HG03159 (cell line): Measurements from ENCODE around the gene ARAP1.
A peak's percentile ranks its signal among the peaks of the same experiment; 100 is the strongest.

Experiments used
- ATAC-seq: cut with Tn5 transposase; IDR thresholded peaks from one replicate; pipeline ENCODE4 v1.9.1; 2021; ENCODE audit warnings: mild to moderate bottlenecking, moderate library complexity; ENCODE audit not compliant: unreplicated experiment

Gene ARAP1

DNA sequence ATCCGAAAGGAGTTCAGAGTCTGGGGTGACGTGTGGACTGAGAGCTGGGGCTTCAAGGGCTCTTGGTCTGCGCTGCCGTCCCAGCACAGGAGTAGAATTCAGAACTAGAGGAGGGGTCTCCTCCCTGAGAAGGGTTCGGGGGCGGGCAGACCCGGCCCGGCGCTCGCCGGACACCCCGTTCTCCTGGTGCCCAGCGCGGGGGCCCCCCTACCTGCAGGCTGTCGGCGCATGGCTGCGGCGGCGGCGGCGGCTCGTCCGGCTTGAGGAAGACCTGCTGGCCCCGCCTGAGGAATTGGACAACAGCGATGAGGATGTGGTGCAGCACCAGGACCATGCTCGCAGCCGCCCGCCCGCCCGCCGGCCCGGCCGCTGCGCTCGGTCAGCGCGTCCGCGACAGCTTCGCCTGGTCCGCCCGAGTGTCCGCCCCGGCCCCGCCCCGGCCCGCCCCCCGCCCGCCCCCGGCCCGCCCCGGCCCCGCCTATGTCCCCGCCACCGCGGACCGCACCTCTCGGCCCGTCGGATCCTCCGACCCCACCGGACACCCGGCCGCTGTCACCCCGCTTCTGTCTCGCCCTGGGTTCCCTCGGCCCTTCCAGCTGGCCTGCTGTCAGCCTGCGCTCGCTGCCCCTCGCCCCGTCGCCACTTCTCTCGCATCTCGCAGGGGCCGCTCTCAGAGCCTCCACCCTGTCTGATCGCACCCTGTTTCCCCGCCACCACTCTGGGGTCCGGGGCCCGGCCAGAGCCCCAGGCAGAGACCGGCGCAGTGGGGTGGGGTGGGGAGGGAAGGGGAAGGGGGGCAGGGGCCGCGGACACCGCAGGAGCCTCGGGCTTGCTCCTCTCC, 109.9 kb downstream of the ARAP1 start:
- ATAC-seq: peak; percentile 8

GRCh38 chr11:72641522-72642042, 110.6 kb downstream of the ARAP1 start:
- no peak for ATAC-seq

- no peak for ATAC-seq
These were observed 112.5 kb downstream of the ARAP1 start for GRCh38 chr11:72639502-72640375.

GRCh38 chr11:72637926-72638325, 114.3 kb downstream of the ARAP1 start:
- no peak for ATAC-seq

- no peak for ATAC-seq
These were observed 115.0 kb downstream of the ARAP1 start for GRCh38 chr11:72637198-72637597.

DNA sequence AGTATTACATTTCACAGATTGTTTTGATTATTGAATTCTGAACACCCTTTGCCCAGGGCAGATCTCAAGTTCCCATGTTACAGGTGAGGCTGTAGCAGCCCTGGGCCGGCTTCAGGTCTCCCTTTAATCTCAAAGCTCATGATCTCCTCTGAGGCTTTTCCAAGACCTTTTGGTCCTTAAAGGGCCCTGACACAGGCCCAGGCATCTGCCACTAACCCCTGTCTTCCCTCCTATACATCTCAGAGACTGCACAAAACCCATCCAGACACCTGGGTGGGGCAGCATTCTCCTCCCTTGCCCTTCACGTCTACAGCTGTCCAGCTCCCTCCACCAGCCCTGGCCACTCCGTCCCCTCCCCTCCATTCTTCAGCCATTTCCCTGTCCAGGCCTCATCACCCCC, 115.8 kb downstream of the ARAP1 start:
- no peak for ATAC-seq

DNA sequence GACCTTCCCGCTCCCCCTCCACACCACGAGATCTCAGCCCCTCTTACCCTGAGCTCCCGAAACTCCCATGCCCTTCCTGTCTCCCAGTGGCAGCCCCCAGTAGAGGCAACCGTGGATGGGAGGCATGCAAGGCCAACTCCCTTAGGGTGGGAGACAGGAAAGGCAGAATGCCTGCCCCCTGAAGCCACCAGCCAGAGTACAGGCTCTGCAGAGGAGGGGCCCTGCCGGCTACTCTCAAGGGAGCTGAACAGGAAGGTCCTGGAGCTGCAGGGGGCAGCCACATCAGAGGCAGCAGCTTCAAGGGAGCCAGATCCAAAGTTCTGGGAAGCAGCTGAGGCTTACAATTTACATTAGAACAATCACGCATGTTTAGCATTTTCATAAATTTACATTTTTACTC, 116.3 kb downstream of the ARAP1 start:
- ATAC-seq: no peak

DNA sequence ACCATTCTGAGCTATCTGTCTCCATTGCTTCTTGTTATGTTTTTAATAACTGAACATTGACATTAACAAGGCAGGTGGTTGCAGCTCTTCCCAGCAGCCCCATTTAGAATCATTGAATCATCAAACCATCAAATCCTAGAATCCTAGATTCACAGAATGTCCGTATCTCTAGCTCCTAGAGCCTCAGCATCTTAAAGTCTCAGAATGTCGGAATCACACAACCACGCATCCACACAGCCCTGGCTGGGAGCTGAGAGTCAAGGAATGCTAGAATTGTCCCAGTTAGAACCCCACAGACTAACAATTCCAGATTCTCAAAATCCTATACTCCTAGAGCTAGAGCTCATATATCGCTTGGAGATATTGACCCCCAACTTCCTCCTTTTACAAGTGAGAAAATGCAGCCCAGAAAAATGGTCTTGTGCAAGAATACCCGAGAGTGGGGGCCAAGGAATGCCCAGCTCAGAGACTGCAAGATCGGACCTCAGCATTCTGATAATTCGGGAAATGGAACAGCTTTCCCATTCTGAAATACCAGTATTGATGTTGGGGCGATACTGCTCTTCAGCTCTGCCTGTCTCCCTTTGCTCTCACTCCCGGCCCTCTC, 116.8 kb downstream of the ARAP1 start:
- ATAC-seq: no peak
